ENCODE results near the gene IFT25.
"Not testable (repeated sequence)": the region's sequence is repeated elsewhere in the genome, so short reads cannot be mapped to it uniquely, and the experiment has no call there.

The IFT25 gene

DNA sequence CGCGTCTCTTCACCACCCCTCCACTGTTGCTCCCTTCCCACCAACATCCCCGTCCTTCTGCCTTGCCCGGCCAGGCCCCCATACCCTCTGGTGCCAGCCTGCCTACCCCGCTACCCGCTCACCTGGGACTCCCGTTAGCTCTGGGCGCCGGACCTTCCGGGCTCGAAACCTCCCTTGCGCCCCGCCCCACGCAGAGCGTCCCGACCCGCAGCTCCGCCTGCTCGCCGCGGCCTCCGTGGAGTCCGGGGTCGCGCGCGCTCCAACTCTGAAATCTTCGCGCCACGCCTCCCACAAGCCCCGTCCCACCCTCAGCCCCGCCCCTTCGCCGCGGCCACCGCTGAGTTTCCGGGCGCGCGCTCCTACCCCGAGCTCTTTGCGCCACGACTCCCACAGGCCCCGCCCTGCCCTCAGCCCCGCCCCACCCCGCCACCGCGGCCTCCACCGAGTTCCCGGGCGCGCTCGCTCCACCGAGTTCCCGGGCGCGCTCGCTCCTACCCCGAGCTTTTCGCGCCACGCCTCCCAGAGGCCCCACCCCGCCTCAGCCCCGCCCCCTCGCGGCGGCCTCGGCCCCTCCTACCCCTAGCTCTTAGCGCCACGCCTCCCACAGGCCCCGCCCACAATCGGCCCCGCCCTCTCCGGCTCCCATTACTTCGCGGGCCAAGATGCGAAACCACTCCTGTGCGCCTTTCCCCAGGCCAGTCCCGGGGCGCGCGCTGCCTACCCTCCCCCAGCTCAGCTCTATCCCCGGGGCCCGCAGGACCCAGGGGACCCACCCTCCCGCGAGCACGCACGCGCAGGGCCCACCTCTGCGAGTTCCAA is at the start of gene IFT25:
TSS of gene IFT25 (minus strand) at position 267 of the 819 bp plus-strand sequence. CDS start 5,617 bp downstream, outside the sequence.
- peak; percentile 100 for DNase-seq

DNA sequence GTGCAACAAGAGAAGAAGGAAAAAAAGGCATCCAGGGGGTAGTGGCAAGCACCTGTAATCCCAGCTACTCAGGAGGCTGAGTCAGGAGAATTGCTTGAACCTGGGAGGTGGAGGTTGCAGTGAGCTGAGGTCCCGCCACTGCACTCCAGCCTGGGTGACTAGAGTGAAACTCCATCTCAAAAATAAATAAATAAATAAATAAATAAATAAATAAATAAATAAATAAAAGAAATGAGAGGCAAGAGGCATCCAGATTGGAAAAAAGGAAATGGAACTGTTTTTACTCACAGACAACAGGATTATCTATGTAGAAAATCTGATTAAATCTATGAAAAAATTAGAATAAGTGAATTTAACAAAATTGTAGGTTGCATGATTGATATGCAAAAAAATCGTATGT is 49.0 kb upstream of the IFT25 start:
- not testable (repeated sequence) for DNase-seq

DNA sequence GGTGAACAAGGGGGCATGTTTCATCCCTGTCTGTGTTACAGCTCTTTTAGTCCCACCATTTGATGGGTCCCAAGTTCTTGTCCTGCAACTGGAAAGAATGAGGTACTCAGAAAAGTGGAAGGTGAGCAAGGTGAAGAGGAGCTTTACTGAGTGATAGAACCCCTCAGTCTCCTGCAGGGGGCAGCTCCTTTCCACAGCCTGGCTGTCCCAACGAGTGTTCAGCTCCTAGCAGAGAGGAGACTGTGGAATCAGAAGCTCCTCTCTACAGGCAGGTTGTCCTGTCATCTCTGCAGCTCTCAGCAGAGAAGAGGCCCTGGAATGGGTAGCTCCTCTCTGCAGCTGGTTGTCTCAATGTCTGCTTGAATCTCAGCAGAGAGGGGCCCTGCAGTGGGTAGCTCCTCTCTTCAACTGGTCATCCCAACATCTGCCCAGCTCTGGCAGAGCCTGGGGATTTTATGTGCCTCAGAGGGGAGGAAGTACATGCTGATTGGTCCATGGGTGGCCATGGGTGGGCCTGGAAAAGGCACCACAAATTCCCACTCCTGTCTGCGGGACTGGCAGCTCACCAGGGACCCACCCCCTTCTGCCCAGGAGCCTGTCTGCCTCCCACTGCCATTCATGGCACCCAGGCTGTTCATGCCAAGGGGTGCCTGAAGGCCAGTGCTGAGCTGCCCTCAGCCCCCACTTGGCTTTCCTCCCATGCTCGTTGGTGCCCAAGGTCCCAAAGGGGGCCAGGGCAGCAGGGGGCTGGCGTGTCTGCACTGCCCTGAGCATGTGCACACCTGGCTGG is 46.8 kb upstream of the IFT25 start:
- no peak for DNase-seq

DNA sequence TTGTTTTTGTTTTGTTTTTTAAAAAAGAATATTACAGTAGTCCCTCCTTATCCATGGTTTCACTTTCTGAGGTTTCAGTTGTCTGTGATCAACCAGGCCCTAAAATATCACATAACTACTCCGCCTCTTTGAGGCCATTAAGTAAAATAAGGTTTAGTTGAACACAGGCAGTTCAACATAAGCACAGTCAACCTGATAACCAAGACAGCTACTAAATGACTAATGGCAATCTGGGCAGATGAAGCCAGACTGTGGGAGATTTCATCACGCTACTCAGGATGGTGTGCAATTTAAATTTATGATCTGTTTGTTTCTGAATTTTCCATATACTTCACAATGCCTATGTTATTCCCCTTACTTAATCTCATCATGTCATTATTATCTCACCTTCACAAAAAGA is 42.4 kb upstream of the IFT25 start:
- DNase-seq = no peak

DNA sequence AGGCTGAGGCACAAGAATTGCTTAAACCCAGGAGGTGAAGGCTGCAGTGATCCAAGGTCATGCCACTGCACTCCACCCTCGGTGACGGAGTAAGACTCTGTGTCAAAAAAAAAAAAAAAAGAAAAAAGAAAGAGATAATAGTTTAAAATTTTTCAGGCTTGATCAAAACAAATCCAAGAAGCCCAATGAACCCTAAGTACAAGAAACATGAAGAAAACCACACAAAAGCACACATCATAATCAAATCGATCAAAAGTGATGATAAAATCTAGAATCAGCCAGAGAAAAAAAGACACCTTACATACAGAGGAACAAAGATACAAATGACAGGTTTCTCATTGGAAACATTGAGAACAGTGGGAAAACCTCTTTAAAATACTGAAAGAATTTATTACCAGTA is 41.0 kb upstream of the IFT25 start:
- no peak for DNase-seq

DNA sequence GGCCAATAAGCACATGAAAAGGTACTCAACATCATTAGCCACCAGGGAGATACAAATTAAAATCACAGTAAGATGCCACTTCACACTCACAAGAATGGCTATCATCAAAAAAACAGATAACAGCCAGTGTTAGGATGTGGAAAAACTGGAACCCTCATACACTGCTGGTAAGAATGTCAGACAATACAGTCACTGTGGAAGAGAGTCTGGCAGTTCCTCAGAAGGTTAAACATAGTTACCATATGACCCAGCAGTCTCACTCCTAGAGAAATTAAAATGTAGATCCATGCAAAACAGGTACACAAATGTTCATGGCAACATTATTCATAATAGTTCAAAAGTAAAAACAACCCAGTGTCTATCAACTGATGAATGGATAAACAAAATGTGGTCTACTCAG is 39.2 kb upstream of the IFT25 start:
- DNase-seq = no peak

DNA sequence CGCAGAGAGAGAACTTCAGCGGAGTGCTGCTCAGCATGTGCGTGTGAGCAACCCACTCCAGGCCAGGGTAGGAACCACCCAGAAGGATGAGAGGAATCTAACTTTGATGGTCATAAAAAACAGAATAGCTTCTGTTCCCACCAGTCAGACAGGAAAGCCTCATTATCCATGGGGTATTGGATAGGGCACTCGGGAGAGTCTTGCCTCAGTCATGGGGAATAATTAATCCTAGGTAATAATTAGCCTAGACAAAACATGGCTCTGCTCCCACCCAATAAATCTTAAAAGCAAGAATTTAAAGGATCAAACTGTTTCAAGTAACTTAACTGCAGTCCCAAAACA is 37.2 kb upstream of the IFT25 start:
- no peak for DNase-seq

DNA sequence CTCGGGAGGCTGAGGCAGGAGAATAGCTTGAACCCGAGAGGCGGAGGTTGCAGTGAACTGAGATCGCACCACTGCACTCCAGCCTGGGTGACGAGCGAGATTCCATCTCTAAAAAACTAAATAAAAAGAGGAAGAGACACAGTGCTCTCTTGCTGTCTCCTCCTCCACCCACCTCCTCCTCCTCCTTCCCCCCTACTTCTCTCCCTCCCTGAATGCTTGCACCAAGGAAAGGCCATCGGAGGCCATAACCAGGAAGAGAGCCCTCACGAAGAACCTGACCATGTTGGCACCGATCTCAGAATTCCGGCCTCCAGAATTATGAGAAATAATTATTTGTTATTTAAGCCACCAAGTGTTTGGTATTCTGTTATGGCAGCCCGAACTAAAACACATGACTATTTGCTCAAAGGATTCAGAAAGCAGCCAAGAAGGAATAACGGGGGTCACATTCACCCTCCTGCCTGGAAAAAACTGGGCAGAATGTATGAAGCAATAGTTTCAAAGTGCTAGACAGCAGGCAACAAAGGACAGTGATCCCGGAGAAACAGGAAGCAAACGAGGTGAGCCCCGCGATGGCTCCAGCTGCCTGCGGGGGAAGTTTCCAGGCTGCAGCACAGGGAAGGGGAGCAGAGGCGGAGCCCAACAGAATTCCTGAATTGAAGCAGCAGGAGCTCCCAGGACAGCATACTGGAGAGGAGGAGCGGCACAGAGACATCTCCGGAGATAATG is 36.7 kb upstream of the IFT25 start:
- no peak for DNase-seq

DNA sequence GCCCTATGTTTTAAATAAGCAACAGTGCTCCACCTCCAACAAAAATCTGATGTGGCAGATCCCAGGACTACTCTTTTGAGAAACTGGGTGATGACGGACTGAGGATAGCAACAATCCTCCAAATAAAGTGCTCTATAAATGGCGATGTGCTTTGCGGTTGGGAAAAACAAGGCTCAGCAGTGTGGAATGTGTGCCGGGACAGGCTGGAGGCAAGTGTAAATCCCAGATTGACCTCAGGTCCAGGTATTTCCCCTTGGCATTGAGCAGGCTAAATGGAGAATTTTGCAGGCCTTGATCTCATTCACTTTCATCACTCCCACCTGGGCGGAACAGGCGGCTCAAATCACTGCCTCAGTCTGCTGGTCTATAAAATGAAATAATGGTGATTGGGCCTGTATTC is 35.7 kb upstream of the IFT25 start:
- DNase-seq = no peak

DNA sequence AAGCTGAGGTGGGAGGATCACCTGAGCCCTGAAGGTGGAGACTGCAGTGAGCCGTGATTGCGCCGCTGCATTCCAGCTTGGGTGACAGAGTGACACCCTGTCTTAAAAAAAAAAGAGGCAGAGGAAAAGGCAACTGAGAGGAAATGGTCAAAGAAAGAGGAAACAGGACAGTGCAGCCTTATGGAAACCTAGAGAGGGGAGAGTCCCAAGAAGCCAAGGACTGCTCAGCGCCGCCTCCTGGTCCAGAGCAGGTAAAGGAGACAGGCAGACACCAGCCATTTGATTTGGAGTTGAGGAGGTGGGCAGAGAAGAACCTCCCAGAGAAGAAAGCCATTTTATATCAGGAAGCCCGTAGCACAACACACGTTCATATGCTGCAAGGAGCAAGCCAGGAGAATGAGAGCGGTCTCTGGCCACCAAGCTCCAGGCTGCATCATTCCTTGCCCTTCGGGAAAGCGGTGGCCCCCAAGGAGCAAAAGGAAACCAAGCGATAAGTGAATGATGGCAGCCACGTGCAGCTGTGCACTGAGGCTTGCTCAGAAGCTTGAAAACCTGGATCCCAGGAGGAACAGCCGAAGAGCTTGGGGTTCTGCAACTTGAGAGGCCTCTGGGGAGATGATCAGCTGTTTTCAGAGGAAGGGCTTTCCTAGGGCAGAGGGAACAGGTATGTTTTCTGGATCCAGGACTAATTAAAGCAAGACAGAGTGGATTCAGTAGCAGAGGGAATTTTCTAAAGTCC is 34.4 kb upstream of the IFT25 start:
- DNase-seq = no peak

DNA sequence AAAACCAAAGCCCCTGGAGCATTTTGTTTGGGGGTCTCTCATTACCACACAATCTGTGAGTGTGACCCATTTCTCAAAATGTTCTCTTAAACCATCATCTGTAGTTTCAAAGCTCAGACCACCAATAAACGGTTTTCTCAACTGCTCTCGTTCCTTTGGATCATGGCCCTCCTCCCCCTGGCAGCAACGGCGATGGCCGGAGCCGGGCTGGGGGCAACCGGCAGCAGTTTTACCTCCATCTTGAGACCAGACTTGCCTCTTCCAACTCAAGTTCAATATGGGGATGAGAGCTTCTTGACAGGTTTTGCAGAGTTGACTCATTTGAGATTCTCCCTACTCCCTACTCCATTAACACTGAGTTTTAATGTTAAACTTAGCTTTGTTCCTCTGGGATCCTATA is 30.4 kb upstream of the IFT25 start:
- DNase-seq = no peak

DNA sequence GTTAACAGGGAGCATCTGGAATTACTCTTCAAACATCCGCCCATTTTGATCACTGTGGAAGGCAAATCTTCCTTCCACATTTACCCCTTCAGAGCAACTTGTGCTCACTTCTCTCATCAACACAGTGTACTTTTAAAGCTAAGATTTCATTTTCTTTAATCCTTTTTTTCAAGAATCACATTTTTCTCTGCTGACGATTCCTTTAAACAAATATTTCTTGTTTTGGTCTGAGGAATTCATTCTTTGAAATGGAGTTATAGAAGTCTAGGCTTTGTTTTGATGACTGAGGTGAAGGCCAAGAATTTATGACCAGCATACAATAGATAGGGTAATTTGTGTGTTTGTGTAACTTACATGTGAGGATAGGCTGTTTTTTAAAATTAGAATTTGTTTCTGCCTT is 26.2 kb upstream of the IFT25 start:
- DNase-seq = no peak

DNA sequence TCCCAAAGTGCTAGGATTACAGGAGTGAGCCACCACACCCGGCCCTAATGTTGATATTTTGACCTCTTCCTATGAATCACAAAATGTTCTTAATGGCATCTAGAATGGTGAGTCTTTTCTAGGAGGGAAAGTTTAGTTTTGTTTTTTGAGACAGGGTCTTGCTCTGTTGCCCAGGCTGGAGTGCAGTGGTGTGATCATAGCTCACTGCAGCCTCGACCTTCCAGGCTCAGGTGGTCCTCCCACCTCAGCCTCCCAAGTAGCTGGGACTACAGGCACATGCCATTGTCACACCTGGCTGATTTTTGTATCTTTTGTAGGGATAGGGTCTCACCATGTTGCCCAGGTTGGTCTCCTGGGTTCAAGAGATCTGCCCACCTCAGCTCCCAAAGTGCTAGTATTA is 23.8 kb upstream of the IFT25 start:
- DNase-seq = not testable (repeated sequence)

DNA sequence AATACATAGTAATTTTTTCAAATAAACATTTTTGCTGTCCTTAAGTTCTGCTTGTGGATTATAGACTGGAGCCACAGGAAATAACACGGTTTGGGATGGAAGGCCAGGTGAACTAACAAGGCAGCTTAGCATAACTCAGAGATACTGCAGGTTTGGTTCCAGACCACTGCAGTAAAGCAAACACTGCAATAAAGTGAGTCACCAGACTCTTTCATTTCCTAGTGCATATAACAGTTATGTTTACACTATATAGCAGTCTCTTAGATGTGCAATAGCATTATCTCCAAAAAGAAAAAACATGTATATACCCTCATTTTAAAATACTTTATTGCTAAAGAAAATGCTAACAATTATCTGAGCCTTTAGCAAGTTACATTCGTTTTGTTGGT is 22.6 kb upstream of the IFT25 start:
- DNase-seq = no peak

DNA sequence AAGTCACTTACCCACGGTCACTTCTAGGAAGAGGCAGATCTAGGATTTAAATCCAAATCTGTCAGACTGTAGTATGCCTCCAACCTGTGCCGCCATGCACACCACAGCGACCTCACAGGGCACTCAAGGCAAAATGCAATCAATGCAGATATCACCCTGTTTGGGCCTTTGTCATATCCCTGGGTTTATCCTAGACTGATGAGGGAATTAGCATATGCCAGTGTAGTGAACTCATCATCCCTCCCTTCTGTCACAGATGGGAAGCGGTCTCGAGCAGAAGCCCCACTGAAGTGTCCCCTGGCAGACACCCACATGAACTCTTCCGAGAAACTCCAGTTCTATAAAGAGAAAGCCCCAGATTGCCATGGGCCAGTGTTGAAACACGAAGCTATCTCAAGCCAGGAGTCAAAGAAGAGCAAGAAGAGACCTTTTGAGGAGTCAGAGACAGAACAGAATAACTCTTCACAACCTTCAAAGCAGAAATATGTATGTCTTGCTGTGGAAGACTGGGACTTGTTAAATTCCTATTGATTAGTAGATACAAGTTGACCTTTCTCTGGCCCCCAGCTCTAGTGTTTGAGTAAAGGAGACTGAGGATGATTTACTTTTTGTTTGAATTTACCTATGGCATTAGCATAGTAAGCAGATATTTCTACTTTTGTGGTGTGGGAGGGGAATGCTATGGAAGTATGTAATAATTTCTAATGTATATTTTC is 22.1 kb upstream of the IFT25 start:
- no peak for DNase-seq

DNA sequence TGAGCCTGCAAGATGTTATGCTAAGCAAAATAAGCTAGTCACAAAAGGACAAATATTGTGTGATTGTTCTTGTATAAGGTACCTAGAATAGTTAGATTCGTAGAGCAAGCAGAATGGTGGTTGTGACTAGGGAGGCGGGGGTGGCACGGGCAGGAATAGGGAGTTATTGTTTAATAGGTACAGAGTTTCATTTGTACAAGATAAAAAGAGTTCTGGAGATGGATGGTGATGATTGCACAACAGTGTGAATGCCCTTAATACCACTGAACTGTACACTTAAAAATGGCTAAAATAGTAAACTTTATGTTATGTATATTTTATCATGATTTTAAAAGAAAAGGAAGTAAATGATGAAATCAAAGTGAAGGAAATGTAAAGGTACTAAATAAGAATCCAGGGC is 21.3 kb upstream of the IFT25 start:
- no peak for DNase-seq

DNA sequence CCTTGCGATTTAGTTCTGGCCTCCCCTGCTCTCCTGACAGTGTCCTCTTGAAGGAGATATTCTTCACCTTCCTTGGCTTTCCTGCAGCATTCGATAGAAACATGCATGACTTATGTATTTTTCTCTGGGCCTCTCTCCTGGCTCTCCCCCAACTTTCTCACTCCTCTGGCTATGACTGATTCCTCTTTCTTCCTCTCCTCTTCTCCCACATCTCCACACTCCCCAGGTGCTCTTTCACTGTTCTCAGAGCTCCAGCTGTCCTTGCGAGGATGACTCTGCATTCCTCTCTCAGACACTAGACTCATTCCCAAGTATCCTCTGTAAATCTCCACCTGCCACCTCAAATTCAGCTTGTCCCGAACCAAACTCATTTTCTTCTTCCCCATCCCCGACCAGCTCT is 18.6 kb upstream of the IFT25 start:
- no peak for DNase-seq

DNA sequence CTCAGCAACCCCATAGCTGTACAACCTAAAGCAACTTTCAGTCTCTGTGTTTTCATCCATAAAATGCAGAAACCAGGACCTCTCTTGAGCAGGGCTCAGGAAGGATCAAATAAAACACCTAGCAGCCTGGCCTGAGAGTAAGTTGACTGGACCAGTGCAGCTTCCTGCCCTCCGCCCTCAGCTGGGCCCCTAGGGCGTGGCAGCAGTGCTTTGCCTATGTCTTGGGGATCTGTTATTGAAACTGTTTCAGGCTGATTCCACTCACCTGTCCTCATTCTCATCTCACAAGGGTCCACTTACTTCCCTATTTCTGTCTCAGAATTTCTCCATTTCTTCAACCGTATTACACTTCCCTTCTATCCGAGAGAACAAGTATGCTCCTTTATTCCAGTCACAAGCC is 18.0 kb upstream of the IFT25 start:
- no peak for DNase-seq

DNA sequence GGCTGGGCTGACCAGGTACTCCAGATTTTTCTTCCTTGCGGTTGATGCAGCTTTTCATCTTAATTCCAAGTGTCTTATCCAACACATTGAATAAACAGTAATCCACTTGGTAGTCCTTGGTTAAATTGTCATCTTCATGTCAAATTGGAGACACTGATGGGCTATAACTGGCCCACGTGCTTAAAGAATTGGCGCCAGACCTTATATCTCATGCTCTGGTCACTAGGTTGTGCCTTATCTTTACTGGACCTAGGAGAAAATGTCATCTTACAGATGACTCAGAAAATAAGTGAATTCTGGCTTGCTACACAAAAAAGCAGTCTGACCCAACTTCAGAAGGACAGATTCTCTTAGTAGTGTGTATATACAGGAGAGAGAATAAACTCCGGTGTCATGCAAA is 16.9 kb upstream of the IFT25 start:
- no peak for DNase-seq

DNA sequence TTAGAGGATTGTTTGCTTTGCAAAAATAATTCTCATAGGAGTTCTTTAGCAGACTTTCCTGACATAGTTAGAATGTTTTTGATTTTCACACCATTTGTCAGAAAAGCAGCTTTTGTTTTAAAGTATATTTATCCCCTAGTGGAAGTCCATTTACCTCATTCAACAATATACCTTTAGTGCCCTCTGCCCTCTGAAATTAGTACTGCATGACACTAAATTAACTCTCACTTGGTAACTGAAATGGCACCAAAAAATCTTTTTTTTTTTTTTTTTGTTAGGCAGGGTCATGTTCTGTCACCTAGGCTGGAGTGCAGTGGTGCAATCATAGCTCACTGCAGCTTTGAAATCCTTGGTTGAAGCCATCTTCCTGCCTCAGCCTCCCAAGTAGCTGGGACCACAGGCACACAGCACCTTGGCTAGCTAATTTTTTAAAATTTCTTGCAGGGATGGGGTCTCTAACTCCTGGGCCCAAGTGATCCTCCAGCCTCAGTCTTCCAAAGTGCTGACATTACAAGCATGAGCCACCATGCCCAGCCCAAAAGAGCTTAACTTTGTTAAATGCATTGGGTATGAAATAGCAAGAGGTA is 14.3 kb upstream of the IFT25 start:
- DNase-seq = no peak

DNA sequence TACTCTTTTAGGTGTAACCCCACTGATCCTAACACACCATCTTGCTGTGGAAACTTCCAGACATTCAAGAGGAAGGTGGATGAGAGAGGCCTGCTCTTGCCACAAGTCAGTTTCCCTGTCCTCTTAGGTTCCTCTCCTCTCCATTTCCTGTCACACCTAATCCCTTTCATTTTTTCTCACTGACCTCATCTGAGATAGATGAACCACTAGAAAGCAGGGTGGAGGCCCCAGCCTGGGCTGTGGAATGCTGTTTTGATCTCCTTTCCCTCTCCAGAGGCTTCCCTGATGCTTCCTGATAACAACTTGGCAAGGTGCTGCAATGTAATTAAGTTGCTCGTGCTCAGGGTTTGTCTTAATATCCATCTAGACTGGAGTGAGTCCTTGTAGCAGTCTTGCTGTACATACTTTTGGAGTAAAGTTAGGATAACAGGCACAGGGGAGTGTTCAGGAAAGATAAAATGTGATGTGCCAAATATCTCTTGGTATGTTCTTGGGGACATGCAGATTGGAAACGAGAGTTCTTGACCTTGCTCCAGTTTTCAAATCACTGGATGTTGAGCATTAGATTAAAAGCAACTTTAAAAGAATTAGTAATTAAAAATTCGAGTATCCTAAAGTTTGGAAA is 11.8 kb upstream of the IFT25 start:
- no peak for DNase-seq

Data from activated CD8-positive, alpha-beta memory T cell treated with anti-CD3 and anti-CD28 coated beads for 24 hours (primary cell).